Tibial nerve (tissue), 3 donors: ENCODE measurements around the gene PPP4R3A.

Experiments used
- CTCF ChIP-seq, 5 experiments: fragments of 200-600 bp in 3 of 5; fragments of 450-650 bp in 2 of 5; sonication (generic) in 3 of 5; IDR thresholded peaks; one replicate each; pipeline ENCODE4 v1.5.1; 2016 to 2019; ENCODE audit warnings: antibody characterized with exemption in 5 of 5, mild to moderate bottlenecking in 3 of 5, moderate library complexity in 2 of 5
- POLR2A ChIP-seq, 2 donors: fragments of 450-650 bp; IDR thresholded peaks; one replicate each; pipeline ENCODE4 v1.6.1; 2017; ENCODE audit warnings: antibody characterized with exemption in 2 of 2, mild to moderate bottlenecking in 2 of 2, moderate library complexity in 2 of 2

GRCh38 chr14:91444335-91445020, 65.6 kb downstream of the PPP4R3A start:
- TF ChIP-seq CTCF (IDR thresholded peaks at IDR 0.05) = no peak
- no peak for TF ChIP-seq POLR2A (IDR thresholded peaks at IDR 0.05)
